Thymus (tissue), 11 donors: Measurements from ENCODE around the gene FBXW5. TPM values are rescaled to one million over a fixed set of nuclear protein-coding genes. Genes with fewer than 3 reads are reported as not detected.
A peak's percentile ranks its signal among the peaks of the same experiment; 100 is the strongest.

Source experiments
- DNase-seq, 9 donors: peaks; one replicate each; pipeline ENCODE4 v3.0.0-alpha.2; 2013; ENCODE audit warnings: low spot score in 9 of 9, low read depth in 6 of 9, missing footprints in 1 of 9
- H3K27ac ChIP-seq, 2 donors: one replicate each; pipeline ENCODE4 v1.5.1; 2013; ENCODE audit warnings: control low read depth in 1 of 2, low read depth in 1 of 2, low read length in 1 of 2, mild to moderate bottlenecking in 1 of 2, moderate library complexity in 1 of 2
- H3K27me3 ChIP-seq, 2 donors: one replicate each; pipeline ENCODE4 v1.5.1; 2013; ENCODE audit warnings: low read length in 1 of 2; ENCODE audit not compliant: control insufficient read depth in 2 of 2, insufficient read depth in 1 of 2
- H3K36me3 ChIP-seq, 2 donors: one replicate each; pipeline ENCODE4 v1.5.1; 2013; ENCODE audit warnings: low read length in 1 of 2, mild to moderate bottlenecking in 1 of 2, moderate library complexity in 1 of 2; ENCODE audit not compliant: control insufficient read depth in 2 of 2, insufficient read depth in 2 of 2
- H3K4me1 ChIP-seq, 2 donors: one replicate each; pipeline ENCODE4 v1.5.1; 2013; ENCODE audit warnings: low read length in 2 of 2; ENCODE audit not compliant: control insufficient read depth in 2 of 2, insufficient read depth in 2 of 2
- H3K4me3 ChIP-seq, 2 donors: one replicate each; pipeline ENCODE4 v1.5.1; 2013; ENCODE audit warnings: low read length in 2 of 2, control low read depth in 1 of 2, mild to moderate bottlenecking in 1 of 2
- H3K9me3 ChIP-seq, 2 donors: one replicate each; pipeline ENCODE4 v1.5.1; 2013; ENCODE audit warnings: low read length in 1 of 2, mild to moderate bottlenecking in 1 of 2; ENCODE audit not compliant: control insufficient read depth in 2 of 2, insufficient read depth in 1 of 2
- WGBS: extraction: QIAGEN DNeasy Blood & Tissue Kit; methylation state at CpG from one replicate; pipeline ENCODE4 v1.1.7; 2013; 5-methylcytosine and 5-hydroxymethylcytosine counted together
- polyA plus RNA-seq: library from polyadenylated mRNA; stranded (reverse); fragments of 200-250 nt; gene quantifications from one replicate; pipeline ENCODE4 v1.2.3, GENCODE V29; 2013
- total RNA-seq: library from RNA; stranded (reverse); fragments of 120-200 nt; gene quantifications from one replicate; pipeline ENCODE4 v1.2.4, GENCODE V29; 2013
- donor health status: healthy.

FBXW5 gene
- total and polyA plus RNA-seq, 2 donors, result 101 to 162 TPM

DNA sequence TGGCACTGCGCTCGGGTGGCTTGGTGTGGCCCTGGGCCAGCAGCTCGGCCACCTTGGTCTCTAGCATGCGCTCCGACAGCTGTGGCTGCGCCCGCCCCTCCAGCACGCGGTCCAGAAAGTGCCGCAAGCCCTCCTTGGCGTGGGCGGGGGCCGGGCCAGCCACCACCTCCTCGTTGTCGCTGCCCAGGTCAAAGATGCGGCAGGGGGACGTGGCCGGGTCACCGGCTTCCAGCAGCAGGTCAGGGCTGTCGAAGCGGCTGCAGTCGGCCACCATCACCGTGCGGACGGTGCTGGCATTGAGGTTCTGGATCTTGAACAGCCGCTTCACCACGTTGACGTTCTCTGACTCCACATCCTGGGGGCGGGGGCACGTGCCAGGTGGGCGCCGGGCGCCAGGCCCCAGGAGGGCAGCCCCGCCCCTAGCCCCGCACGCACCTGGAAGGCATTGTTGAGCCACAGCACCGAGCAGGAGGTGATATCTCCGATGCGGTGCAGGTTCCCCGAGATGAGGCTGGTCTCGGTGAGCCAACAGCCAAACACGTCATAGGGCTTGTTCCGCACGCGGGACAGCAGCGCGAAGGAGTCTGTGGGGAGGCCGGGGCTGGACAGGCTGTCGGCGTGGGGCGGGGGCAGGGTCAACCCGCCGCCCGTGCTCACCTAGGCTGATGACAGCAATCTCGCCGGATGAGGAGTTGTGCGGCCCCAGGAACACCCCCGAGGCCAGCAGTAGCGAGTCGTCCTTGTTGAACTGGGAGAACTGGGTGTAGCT lies 2.2 kb downstream of the FBXW5 start:
- Histone ChIP-seq H3K4me1 (peaks cover 15 to 20% of the 10 kb centered on the region in 2 donors), H3K9me3 (peaks cover 1 to 4% of the 10 kb centered on the region in 2 donors), H3K27me3 (no peaks in the 10 kb centered on the region), H3K27ac (peak overlapping the region in 1 of 2 donors; percentile 33), H3K36me3 (peaks cover 45 to 46% of the 10 kb centered on the region in 2 donors), H3K4me3 (peak overlapping the region in 1 of 2 donors; percentile 97)
- DNase-seq, result no peak
- 97% methylated on average over 60 of the region's 60 CpGs for WGBS

DNA sequence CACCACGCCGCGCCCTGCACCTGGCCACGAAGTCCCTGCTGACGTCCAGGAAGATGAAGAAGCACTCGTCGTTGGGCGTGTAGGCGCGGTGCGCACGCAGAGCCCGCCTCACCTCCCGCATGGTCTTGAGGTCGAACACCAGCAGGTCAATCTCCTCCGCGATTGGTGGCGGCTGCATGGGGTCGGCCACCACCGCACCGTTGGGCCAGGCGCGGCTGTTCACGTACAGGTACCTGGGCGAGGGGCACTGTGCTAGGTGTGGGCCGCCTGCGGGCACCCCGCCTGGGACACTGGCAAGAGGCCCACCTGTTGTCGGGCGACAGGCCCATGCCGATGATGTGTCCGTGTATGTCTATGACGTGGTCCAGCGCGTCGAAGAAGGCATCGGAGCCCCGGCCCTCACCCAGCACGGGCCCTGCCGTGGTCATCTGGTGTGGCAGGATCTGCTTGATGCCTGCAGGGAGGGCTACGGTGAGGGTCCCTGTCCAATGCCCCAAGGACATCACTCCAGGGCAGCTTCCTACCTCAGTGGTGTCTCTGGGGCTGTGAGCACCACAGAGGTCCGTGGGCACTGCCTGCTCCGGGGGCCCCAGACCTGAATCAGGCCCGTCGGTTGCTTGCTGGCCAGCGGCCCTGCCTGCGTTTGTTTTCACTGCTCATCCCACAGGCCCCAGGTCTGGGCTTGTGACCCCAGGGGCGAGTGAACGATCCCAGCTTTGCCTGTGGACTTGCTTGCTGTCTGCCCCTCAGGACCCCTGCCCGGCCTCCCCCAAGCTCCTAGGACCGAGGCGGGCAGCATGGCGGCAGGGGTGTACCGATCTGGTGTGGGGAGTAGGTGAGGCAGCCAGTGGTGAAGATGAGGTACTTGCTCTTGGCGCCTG lies 3.1 kb downstream of the FBXW5 start:
- DNase-seq, result no peak
- Histone ChIP-seq H3K36me3 (peaks cover 46 to 48% of the 10 kb centered on the region in 2 donors), H3K27ac (no peak overlapping the region), H3K4me3 (no peak overlapping the region), H3K27me3 (no peaks in the 10 kb centered on the region), H3K9me3 (peaks cover 1 to 5% of the 10 kb centered on the region in 2 donors), H3K4me1 (peaks cover 15 to 18% of the 10 kb centered on the region in 2 donors)
- WGBS, result 97% methylated on average over 55 of the region's 55 CpGs

DNA sequence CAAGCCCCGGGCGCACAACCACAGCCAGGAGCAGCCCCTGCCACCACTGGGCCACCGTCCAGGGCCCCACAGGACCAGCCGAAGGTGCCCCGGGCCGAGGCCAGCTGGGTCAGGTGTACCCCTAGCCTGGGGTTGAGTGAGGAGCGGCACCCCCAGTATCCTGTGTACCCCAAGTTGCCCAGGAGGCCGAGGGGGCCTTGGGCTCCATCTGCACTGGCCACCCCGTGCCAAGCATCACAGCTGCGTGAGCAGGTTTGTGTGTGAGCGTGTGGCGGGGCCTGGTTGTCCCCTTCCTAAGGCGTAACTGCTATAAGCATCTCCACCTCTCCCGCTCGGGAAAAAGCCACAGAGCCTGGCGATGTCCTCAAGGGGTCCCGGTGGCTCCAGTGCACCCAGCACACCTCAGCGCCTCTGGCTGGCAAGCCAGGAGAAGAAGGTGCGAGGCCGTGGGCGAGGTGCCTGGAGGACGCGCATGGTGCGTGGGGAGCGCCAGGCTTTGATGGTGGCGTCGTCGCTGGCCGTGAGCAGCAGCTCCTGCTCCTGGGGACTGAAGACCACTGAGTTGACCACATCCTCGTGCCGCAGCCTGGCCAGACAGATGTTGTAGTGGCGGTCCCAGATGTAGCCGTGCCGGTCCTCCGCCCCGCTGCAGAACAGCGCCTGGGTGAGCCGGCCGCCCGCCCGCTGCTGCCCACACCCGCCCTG lies 3.9 kb downstream of the FBXW5 start:
- Histone ChIP-seq H3K27ac (no peak overlapping the region), H3K36me3 (peaks cover 46 to 48% of the 10 kb centered on the region in 2 donors), H3K4me3 (no peak overlapping the region), H3K9me3 (peaks cover 1 to 5% of the 10 kb centered on the region in 2 donors), H3K4me1 (peaks cover 15 to 18% of the 10 kb centered on the region in 2 donors), H3K27me3 (no peaks in the 10 kb centered on the region)
- no peak for DNase-seq
- 97% methylated on average over 42 of the region's 42 CpGs for WGBS

DNA sequence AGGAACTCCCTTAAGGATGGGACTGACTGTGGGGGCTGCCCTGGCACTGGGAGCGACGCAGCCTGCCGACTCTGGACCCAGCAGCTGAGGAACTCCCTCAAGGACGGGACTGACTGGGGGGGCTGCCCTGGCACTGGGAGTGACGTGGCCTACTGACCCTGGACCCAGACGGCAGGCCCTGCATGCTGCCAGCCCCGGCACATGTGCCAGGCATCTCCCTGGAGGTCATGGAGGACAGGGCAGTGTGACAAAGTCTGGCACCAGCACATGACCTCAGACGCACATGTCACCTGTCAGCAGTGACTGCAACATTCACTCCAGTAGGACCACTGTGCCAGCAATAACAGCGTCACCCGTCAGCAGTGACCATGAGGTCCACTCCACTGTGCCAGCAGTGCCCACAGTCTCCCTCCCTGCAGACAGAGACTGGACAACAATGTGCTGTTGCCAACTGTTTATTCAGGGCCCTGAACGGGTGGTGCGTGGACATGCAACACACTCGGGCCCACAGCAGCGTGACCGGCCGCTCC lies 4.5 kb downstream of the FBXW5 start:
- Histone ChIP-seq H3K4me1 (peaks cover 14% of the 10 kb centered on the region in 2 donors), H3K9me3 (peaks cover 1 to 5% of the 10 kb centered on the region in 2 donors), H3K27me3 (no peaks in the 10 kb centered on the region), H3K36me3 (peaks cover 46 to 48% of the 10 kb centered on the region in 2 donors), H3K27ac (no peak overlapping the region), H3K4me3 (no peak overlapping the region)
- DNase-seq, result no peak
- WGBS, result 95% methylated on average over 16 of the region's 16 CpGs

DNA sequence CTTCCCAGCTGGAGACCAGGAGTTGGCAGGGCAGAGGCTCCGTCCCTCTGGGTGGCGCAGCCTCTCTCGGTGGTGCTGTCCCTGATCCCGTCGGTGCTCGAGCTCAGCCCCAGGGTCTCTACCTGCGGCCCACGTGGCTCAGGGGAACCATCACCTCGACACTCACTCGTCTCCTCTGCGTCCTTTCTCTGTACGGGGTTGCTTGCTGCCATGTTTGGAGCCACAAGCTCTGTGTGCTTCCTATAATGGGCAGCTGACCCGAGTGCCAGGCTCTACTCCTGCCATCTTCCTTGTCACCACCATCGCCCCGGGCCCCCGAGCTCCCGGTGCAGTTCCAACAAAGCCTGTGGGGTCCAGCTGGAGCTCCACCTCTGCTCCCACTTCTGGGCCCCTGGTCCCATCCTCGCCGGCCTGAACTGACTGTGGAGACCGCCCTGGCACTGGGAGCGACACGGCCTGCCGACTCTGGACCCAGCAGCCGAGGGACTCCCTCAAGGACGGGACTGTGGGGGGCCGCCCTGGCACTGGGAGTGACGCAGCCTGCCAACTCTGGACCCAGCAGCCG lies 5.0 kb downstream of the FBXW5 start:
- peaks cover 10 to 11% of the 10 kb centered on the region in 2 donors for H3K4me1 ChIP-seq
- peaks cover 46 to 48% of the 10 kb centered on the region in 2 donors for H3K36me3 ChIP-seq
- H3K4me3 ChIP-seq, result no peak overlapping the region
- H3K9me3 ChIP-seq, result peaks cover 1 to 5% of the 10 kb centered on the region in 2 donors
- peak overlapping the region in 1 of 2 donors; percentile 43 for H3K27ac ChIP-seq
- H3K27me3 ChIP-seq, result no peaks in the 10 kb centered on the region
- no peak for DNase-seq
- 97% methylated on average over 28 of the region's 28 CpGs for WGBS

DNA sequence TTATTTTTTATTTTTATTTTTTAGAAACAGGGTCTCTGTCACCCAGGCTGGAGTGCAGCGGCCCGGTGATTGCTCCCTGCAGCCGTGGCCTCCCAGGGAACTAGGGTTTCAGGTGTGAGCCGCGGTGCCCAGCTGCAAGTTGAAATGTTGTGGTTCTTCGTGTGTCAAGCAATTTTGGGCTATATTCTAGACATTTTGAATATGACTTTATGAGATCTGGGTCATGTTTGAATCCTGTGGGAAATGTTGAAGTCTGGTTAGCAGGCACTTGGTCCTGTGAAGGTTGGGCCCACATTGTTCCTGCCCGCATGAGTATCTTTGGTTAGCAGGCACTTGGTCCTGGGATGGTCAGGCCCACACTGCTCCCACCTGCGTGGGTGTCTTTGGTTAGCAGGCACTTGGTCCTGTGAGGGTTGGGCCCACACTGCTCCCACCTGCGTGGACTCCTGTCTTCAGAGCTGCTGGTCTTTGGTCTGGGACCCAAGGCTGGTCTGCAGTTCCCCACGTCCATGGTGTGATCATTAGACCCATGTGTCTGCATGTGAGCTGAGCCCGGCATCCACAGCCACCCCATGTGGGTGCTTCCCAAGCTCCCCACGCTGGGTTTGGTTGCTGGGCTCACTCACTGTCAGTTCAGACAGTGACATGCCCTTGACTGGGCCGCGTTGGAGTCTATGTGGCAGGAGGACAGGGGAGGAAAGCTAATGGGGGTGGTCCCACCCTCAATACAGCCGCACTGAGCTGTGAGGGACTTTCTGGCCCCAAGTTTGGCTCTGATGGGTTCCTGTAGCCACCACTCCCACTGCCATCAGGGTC lies 7.1 kb downstream of the FBXW5 start:
- no peaks in the 10 kb centered on the region for H3K27me3 ChIP-seq
- peaks cover 35 to 43% of the 10 kb centered on the region in 2 donors for H3K36me3 ChIP-seq
- no peak for DNase-seq
- no peaks in the 10 kb centered on the region for H3K4me1 ChIP-seq
- H3K4me3 ChIP-seq, result no peak overlapping the region
- peaks cover 1 to 7% of the 10 kb centered on the region in 2 donors for H3K9me3 ChIP-seq
- 91% methylated on average over 15 of the region's 15 CpGs for WGBS
- H3K27ac ChIP-seq, result no peak overlapping the region

DNA sequence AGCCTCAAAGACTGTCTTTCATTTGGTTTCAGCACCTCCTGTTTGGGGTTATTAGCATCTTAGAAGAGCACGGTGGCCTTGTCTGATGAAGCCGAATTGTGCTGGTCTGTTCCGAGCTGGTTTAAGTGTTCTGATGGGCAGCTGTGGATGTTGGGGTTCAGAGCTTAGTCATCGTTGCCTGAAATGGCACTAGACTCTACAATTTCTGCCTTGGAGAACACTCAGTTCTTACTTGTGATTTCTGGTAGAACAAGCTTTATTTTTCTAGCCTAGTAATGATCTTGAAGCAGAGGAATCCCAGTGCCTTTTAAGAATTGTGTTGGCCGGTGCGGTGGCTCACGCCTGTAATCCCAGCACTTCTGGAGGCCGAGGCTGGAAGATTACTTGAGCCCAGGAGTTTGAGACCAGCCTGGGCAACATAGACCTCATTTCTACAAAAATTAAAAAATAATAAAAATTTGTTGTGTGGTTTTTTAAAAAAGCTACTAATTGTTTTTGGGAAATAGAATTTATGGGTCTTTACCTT lies 7.8 kb downstream of the FBXW5 start:
- H3K9me3 ChIP-seq, result peaks cover 0 to 7% of the 10 kb centered on the region in 2 donors
- no peak overlapping the region for H3K27ac ChIP-seq
- DNase-seq, result no peak
- H3K4me3 ChIP-seq, result no peak overlapping the region
- H3K4me1 ChIP-seq, result no peaks in the 10 kb centered on the region
- H3K27me3 ChIP-seq, result no peaks in the 10 kb centered on the region
- WGBS, result 97% methylated on average over 8 of the region's 8 CpGs
- H3K36me3 ChIP-seq, result peaks cover 28 to 36% of the 10 kb centered on the region in 2 donors

DNA sequence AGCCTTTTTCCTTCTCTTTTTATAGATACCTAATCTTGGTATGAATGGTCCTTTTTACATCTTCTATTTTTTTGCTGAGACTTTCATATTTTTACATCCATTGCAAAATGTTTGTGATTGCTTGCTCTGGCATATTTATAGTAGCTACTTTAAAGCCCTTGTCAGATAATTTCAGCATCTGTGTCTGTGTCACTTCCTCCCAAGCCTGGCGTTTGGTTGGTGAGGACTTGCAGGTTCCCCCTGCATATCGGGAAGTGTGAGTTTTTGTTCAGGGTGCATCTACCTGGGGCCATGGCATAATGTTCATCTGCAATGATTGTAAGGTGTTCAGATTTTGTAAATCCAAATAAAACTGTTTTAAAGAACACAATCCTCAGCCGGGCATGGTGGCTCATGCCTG lies 8.9 kb downstream of the FBXW5 start:
- Histone ChIP-seq H3K4me3 (no peak overlapping the region), H3K27ac (no peak overlapping the region), H3K4me1 (no peaks in the 10 kb centered on the region), H3K36me3 (peaks cover 18 to 27% of the 10 kb centered on the region in 2 donors), H3K9me3 (peaks cover 0 to 7% of the 10 kb centered on the region in 2 donors), H3K27me3 (no peaks in the 10 kb centered on the region)
- 91% methylated on average over 3 of the region's 3 CpGs for WGBS
- DNase-seq, result no peak
